HG03378 (cell line): Measurements from ENCODE around the gene CCDC137.

Experiments used
- ATAC-seq: cut with Tn5 transposase; IDR thresholded peaks from one replicate; pipeline ENCODE4 v1.9.1; 2021; ENCODE audit warnings: mild to moderate bottlenecking, moderate library complexity; ENCODE audit not compliant: unreplicated experiment

Gene CCDC137

DNA sequence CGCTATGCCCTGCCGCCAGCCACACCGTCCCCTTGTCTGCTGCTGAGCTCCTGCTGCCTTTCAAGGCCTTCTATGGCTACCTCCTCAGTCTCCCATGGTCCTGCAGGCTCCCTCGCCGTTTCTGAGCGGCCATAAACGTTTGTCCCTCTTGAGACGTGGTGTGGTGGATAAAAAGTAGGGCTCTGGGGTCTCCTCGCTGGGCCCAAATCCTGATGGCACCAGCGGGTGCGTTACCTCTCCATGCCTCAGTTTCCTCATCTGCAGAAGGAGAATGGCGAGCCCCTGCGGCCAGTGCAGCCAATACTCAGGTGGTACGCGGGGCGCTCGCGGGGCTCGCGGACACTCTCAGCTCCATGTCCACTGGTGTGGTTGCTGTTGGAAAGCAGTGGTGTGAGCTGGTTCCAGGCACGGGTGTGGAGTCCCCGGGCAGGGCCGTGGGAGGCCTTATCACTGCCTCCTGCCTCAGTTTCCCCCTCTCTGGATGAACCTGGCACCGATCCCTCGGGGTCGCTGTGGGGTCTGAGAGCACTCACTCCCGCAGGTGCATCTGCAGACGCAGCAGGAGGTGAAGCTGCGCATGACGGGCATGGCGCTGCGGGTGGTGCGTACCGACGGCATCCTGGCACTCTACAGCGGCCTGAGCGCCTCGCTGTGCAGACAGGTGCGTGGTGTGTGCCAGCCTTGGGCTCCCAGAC, 48.0 kb downstream of the CCDC137 start:
- no peak for ATAC-seq

- ATAC-seq = no peak
These were observed 48.8 kb downstream of the CCDC137 start for GRCh38 chr17:81715107-81715871.

DNA sequence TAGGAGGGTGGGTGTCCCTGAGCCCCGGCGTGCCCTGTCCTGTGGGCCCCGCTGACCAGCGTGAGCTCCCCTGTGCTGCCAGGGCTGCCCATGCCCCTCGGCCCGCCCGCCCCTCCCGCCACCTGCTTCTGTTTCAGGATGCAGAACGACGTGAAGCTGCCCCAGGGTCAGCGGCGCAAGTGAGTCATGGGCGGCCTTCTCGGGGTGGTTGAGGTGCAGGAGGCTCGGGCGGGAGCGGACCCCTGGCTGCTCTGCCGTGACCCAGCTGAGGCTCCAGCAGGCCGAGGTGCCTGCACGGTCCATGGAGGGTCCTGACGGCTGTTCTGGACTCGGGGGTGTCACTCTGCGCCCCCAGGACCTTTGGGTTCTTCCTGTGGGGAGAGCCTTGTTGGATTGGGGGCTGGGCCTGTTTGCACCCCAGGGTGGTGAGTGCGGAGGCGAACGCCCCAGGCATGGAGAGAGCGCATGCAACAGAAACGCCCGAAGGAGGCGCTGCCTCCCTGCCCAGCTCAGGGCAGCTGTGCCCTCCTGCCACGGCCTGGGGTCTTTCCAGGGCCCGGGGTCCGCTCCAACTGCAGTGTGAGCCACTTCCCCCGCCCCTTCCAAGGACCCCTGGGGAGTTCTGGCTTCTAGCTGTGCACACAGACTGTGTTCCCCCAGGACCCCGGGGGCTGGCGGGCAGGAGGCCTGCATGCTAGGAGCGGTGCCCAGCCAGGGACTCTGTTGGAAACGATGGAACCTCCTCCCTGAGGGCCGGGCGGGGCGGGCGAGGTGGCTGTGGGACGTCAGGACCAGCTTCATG, 49.5 kb downstream of the CCDC137 start:
- ATAC-seq = no peak

GRCh38 chr17:81716674-81716996, 50.1 kb downstream of the CCDC137 start:
- ATAC-seq = no peak

DNA sequence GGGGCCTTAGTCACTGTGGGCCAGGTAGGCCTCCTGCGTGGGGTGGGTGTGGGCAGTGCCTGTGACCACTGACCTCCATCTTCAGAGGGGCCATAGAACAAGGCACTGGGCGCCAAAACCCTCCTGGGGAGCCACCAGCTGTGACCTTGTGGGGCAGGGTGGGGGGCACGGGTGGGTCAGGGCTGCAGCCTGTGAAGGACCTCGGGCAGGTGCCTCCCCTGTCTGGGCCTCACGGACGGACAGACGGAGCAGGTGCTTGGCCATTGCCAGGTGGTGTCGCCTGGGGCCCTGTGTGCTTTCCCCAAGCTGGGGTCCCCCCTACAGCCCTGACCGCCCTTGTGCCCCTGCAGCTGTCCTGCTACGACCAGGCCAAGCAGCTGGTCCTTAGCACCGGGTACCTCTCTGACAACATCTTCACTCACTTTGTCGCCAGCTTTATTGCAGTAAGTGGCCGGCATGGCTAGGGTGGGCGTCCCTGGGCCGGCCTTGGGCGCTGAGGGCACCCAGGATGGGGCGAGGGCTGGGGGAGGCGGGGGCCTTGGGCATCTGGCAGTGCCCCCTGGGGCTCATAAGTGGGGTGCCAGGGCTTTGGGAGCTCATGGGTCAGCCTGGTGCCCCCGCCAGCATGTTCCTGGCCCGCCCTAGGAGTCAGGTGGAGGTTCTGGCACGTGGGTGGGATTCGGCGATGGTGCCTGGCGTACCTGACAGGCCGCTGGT, 50.7 kb downstream of the CCDC137 start:
- no peak for ATAC-seq

GRCh38 chr17:81717766-81718089, 51.2 kb downstream of the CCDC137 start:
- no peak for ATAC-seq

GRCh38 chr17:81719410-81720266, 53.1 kb downstream of the CCDC137 start:
- ATAC-seq = no peak

- no peak for ATAC-seq
These were observed 53.9 kb downstream of the CCDC137 start for GRCh38 chr17:81720267-81721071.

GRCh38 chr17:81722184-81723120, 55.9 kb downstream of the CCDC137 start:
- ATAC-seq = no peak
